Parathyroid adenoma (tissue), 2 donors: ENCODE results near the gene RAD21L1.

ENCODE experiments used
- H2AFZ ChIP-seq: fragments of 300-600 bp; sonication (generic); one replicate; pipeline ENCODE4 v1.7.0; 2017; ENCODE audit warnings: antibody characterized with exemption, mild to moderate bottlenecking
- H3K27ac ChIP-seq: fragments of 300-600 bp; sonication (generic); one replicate; pipeline ENCODE4 v1.7.0; 2017
- H3K27me3 ChIP-seq: fragments of 300-600 bp; sonication (generic); one replicate; pipeline ENCODE4 v1.7.0; 2017; ENCODE audit warnings: low read length; ENCODE audit not compliant: control insufficient read depth, insufficient read depth
- H3K36me3 ChIP-seq: fragments of 300-600 bp; sonication (generic); one replicate; pipeline ENCODE4 v1.7.0; 2017; ENCODE audit warnings: low read length; ENCODE audit not compliant: control insufficient read depth, insufficient read depth
- H3K4me1 ChIP-seq: fragments of 300-600 bp; sonication (generic); one replicate; pipeline ENCODE4 v1.7.0; 2017; ENCODE audit warnings: control low read depth
- H3K4me2 ChIP-seq: fragments of 300-600 bp; sonication (generic); one replicate; pipeline ENCODE4 v1.7.0; 2017; ENCODE audit warnings: low read length
- H3K4me3 ChIP-seq: fragments of 300-600 bp; sonication (generic); one replicate; pipeline ENCODE4 v1.7.0; 2017; ENCODE audit warnings: low read depth, low read length
- H3K79me2 ChIP-seq: fragments of 300-600 bp; sonication (generic); one replicate; pipeline ENCODE4 v1.7.0; 2017; ENCODE audit warnings: control low read depth
- H3K9ac ChIP-seq: fragments of 300-600 bp; sonication (generic); one replicate; pipeline ENCODE4 v1.7.0; 2017; ENCODE audit warnings: mild to moderate bottlenecking
- H3K9me3 ChIP-seq: fragments of 300-600 bp; sonication (generic); one replicate; pipeline ENCODE4 v1.7.0; 2017; ENCODE audit warnings: low read length; ENCODE audit not compliant: control insufficient read depth
- TF ChIP-seq, protein P1 (sequence below): fragments of 300-600 bp; sonication (generic); IDR thresholded peaks from one replicate; pipeline ENCODE4 v1.7.0; 2017; ENCODE audit warnings: antibody characterized with exemption, mild to moderate bottlenecking
- donor health status: primary hyperparathyroidism.

The RAD21L1 gene

DNA sequence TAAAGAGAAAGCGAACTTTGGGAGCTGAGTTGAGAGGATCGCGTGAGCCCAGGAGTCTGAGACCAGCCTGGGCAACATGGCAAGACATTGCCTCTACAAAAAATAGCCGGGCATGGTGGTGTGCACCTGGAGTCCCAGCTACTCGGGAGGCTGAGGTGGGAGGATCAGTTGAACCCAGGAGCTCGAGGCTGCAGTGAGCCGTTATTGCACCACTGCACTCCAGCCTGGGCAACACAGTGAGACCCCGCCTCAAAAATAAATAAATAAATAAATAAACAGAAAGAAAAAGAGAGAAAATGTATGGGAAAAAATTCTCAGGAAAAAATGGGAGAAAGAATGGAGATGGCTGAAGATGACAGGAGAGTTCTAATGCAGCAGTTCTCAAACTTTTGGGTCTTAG lies 20.0 kb upstream of the RAD21L1 start:
- Histone ChIP-seq H3K9me3 (no peaks in the 10 kb centered on the region), H3K27me3 (no peaks in the 10 kb centered on the region), H3K4me3 (no peak overlapping the region), H3K4me2 (no peak overlapping the region), H3K4me1 (no peaks in the 10 kb centered on the region), H3K79me2 (no peaks in the 10 kb centered on the region), H3K9ac (no peak overlapping the region), H3K36me3 (no peaks in the 10 kb centered on the region), H2AFZ (no peak overlapping the region), H3K27ac (no peak overlapping the region)
- TF ChIP-seq, protein P1, sequence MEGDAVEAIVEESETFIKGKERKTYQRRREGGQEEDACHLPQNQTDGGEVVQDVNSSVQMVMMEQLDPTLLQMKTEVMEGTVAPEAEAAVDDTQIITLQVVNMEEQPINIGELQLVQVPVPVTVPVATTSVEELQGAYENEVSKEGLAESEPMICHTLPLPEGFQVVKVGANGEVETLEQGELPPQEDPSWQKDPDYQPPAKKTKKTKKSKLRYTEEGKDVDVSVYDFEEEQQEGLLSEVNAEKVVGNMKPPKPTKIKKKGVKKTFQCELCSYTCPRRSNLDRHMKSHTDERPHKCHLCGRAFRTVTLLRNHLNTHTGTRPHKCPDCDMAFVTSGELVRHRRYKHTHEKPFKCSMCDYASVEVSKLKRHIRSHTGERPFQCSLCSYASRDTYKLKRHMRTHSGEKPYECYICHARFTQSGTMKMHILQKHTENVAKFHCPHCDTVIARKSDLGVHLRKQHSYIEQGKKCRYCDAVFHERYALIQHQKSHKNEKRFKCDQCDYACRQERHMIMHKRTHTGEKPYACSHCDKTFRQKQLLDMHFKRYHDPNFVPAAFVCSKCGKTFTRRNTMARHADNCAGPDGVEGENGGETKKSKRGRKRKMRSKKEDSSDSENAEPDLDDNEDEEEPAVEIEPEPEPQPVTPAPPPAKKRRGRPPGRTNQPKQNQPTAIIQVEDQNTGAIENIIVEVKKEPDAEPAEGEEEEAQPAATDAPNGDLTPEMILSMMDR, result no peak

DNA sequence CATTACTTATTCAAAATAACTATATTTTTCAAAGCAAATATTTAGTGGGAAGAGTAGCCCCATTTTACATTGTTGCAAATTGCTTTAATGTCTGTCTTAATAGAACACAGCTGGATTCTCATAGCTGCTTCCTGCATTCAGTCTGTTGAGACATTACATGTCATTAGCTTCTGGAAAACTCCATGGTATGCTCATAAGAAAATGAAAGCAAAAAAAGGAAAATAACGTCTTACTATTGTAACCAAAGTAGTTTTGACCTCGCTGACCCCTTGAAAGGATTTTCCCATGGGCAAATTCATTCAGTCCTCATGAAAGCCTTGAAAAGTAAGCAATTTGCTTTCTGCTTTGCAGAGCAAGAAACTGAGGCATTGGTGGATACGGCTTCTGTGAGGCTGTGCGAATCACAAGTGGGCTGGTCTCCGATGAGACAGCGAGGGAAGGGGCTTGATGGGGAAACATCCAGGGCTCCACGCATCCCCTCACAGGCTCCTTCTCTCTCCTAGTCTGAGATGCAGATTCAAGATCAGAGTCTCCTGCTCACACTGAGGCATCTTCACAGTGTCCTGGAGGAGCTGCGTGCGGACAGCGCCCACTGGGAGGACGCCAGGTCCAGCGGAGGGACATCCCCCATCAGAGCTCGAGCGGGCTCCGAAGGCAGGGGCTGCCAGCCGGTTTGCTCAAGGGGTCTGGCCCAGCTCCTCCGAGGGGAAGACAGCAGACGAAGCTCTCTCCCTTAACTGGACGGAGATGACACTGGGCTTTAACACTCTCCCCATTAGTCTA lies 19.3 kb upstream of the RAD21L1 start:
- Histone ChIP-seq H3K4me3 (no peak overlapping the region), H3K27ac (no peak overlapping the region)
- TF ChIP-seq, protein P1, result no peak

DNA sequence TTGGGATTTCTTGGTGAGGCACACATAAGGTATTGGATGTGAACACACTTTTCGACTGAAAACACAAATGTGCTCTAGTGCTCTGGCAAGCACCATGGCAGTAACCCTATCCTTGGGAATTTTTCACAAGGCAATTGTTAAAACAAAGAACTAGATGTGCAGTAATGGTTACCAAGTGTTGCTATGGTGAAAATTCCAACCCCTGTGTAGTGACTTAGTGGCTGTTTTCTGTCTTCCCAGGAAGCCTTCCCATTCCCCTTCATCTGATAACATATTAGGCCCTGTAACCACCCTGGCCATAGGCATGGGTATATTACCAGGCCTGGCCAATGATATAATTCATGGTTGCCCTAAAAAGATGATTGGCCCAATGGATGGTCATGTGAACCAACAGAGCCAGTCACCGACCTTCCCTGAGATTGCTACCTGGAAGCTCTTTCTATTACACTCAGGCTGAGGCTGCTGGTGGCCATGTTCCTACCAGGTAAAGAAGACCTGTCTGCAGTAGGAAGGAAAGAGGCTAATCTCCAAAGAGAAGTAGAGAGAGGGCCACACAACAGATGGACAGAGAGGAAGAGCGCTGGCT lies 18.5 kb upstream of the RAD21L1 start:
- no peak overlapping the region for H3K9ac ChIP-seq
- no peaks in the 10 kb centered on the region for H3K27me3 ChIP-seq
- no peak overlapping the region for H3K27ac ChIP-seq

More for the DNA sequence above, 19.3 kb upstream of the RAD21L1 start:
- H3K36me3 ChIP-seq, result no peaks in the 10 kb centered on the region
- H3K9me3 ChIP-seq, result no peaks in the 10 kb centered on the region
- no peak overlapping the region for H3K4me2 ChIP-seq
- no peak overlapping the region for H3K9ac ChIP-seq
- H2AFZ ChIP-seq, result no peak overlapping the region
- no peaks in the 10 kb centered on the region for H3K4me1 ChIP-seq
- no peaks in the 10 kb centered on the region for H3K27me3 ChIP-seq
- no peaks in the 10 kb centered on the region for H3K79me2 ChIP-seq

DNA sequence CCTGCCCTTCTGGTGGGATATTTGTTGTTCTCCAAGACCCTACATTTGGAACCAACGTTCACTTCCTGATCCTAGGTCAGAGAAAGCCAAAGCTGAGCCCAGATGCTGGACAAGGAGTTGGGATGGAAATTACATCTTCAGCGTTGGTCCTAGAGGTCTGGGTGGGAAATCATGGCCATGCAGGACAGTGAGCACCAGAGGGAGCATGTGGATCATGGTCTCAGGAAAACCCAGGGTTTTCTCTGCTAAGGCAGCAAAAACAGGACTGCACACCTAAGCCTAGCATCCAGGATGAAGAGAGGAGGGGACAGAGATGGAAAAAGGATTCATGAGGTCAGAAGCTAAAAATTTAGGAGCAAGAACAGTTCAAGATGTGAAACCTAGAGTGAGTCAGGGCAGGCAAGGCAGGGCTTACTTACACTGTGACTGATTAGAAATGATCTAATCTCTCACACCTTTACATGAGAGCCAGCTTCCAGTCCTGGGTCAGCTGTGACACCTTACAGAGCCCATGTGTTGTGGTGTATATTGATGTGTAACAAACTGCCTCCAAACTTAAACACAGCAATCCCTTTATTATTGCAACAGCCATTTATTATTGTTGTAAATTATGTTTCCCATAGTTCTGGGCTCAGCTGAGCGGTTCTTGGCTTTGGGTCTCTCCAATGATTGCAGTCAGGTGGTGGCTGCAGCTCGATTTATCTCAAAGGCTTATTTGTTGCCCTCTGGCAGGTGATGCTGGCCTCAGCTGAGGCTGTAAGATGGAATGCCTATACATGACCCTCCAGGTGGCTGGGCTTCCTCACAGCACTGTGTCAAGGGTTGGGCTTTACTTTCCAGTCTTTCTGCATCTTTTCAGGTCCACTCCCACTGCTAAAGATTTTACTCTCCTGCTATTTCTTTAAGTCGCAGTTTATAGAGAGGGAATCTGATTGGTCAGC lies 16.1 kb upstream of the RAD21L1 start:
- Histone ChIP-seq H3K27me3 (no peaks in the 10 kb centered on the region), H2AFZ (no peak overlapping the region), H3K9ac (no peak overlapping the region), H3K4me3 (no peak overlapping the region), H3K4me2 (no peak overlapping the region), H3K27ac (no peak overlapping the region), H3K79me2 (no peaks in the 10 kb centered on the region), H3K4me1 (no peaks in the 10 kb centered on the region), H3K9me3 (no peaks in the 10 kb centered on the region), H3K36me3 (no peaks in the 10 kb centered on the region)
- TF ChIP-seq, protein P1, result no peak

More for the DNA sequence above, 18.5 kb upstream of the RAD21L1 start:
- Histone ChIP-seq H3K36me3 (no peaks in the 10 kb centered on the region), H3K9me3 (no peaks in the 10 kb centered on the region), H2AFZ (no peak overlapping the region), H3K4me3 (no peak overlapping the region), H3K4me2 (no peak overlapping the region), H3K79me2 (no peaks in the 10 kb centered on the region), H3K4me1 (no peaks in the 10 kb centered on the region)
- TF ChIP-seq, protein P1, result no peak
